ENCODE results near the gene EPHA8.

DNA sequence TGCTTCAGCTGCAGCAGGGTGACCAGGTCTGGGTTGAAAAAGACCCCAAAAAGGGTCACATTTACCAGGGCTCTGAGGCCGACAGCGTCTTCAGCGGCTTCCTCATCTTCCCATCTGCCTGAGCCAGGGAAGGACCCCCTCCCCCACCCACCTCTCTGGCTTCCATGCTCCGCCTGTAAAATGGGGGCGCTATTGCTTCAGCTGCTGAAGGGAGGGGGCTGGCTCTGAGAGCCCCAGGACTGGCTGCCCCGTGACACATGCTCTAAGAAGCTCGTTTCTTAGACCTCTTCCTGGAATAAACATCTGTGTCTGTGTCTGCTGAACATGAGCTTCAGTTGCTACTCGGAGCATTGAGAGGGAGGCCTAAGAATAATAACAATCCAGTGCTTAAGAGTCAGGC, 76.0 kb downstream of the EPHA8 start:
- TF ChIP-seq BHLHE40 (IDR thresholded peaks at IDR 0.05; ENCODE audit: borderline replicate concordance) (no peak), FOXK2 (IDR thresholded peaks at IDR 0.05) (no peak), PKNOX1 (IDR thresholded peaks at IDR 0.05) (no peak), SP1 (IDR thresholded peaks at IDR 0.05) (no peak), FOXA1 (IDR thresholded peaks at IDR 0.05) (no peak)
